ENCODE results near the gene SLC27A1.

DNA sequence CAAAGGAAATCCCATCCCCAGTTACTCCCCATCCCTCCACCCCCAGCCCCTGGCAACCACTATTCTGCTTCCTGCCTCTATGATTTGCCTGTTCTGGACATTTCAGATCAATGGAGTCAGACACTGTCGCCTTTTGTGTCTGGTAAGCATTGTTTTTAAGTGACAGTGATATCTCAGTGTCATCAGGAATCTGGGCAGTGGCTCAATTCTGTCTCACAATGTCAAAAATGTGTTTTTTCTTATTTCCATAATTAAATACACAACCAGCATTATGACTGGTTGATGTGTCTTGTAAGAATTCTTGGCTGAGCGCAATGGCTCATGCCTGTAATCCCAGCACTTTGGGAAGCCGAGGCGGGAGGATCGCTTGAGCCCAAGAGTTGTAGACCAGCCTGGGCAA is 21.0 kb downstream of the SLC27A1 start:
- TF ChIP-seq, protein P1, sequence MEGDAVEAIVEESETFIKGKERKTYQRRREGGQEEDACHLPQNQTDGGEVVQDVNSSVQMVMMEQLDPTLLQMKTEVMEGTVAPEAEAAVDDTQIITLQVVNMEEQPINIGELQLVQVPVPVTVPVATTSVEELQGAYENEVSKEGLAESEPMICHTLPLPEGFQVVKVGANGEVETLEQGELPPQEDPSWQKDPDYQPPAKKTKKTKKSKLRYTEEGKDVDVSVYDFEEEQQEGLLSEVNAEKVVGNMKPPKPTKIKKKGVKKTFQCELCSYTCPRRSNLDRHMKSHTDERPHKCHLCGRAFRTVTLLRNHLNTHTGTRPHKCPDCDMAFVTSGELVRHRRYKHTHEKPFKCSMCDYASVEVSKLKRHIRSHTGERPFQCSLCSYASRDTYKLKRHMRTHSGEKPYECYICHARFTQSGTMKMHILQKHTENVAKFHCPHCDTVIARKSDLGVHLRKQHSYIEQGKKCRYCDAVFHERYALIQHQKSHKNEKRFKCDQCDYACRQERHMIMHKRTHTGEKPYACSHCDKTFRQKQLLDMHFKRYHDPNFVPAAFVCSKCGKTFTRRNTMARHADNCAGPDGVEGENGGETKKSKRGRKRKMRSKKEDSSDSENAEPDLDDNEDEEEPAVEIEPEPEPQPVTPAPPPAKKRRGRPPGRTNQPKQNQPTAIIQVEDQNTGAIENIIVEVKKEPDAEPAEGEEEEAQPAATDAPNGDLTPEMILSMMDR (IDR thresholded peaks at IDR 0.05; ENCODE audit: insufficient read depth, low read depth, low read length), result no peak
- no peak for TF ChIP-seq EZH2 (IDR thresholded peaks at IDR 0.05; ENCODE audit: insufficient read depth, low read length)
